BLaER1 treated with 17β-estradiol and CSF1 and Interleukin-3, amounts not matched to agents 10 nM and 100 nM (cell line): ENCODE results near the gene DPPA5.

Experiments
- H3K27ac ChIP-seq, 11 experiments: shearing (Covaris generic); formaldehyde crosslinking; 2 replicates each; pipeline ENCODE4 v1.8.1; 2022
- H3K27me3 ChIP-seq, 11 experiments: shearing (Covaris generic); formaldehyde crosslinking; 2 replicates each; pipeline ENCODE4 v1.8.1; 2022
- H3K36me3 ChIP-seq, 11 experiments: shearing (Covaris generic); formaldehyde crosslinking; 2 replicates each; pipeline ENCODE4 v1.8.1; 2022
- H3K4me1 ChIP-seq, 10 experiments: shearing (Covaris generic); formaldehyde crosslinking; 2 replicates each; pipeline ENCODE4 v1.8.1; 2022
- H3K4me2 ChIP-seq, 11 experiments: shearing (Covaris generic); formaldehyde crosslinking; 2 replicates each; pipeline ENCODE4 v1.8.1; 2022
- H3K4me3 ChIP-seq, 10 experiments: shearing (Covaris generic); formaldehyde crosslinking; 2 replicates each; pipeline ENCODE4 v1.8.1; 2022
- H3K9ac ChIP-seq, 11 experiments: shearing (Covaris generic); formaldehyde crosslinking; 2 replicates each; pipeline ENCODE4 v1.8.1; 2022
- H3K9me3 ChIP-seq, 11 experiments: shearing (Covaris generic); formaldehyde crosslinking; replicated peaks in 1 of 11; 2 replicates each; pipeline ENCODE4 v1.8.1; 2022
- H4K20me1 ChIP-seq, 11 experiments: shearing (Covaris generic); formaldehyde crosslinking; 2 replicates each; pipeline ENCODE4 v1.8.1; 2022
- Cebpa-rat ChIP-seq, 11 experiments: shearing (Covaris generic); IDR thresholded peaks; 2 replicates each; pipeline ENCODE4 v1.8.1; 2022

The DPPA5 gene

DNA sequence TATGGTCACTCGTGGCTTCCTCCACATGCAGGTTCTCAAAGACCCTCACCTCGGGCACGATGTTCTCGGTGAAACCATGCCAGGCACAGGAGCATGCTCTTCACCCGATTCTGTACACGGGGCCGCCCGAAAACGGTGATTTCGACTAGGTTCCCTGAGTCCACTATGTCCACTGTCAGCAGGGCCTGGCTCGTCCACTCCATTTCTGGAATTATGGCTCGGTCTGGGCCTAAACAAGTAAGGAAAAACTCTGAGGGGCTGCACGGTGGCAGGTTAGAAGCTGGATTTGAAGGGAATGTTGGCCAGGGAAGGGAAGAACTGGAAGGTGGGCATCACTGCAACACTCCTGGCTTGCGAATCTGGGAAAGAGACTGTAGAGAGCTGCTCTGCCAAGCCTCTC is 15.1 kb upstream of the DPPA5 start:
- H3K36me3 ChIP-seq: no peaks in the 10 kb centered on the region
- TF ChIP-seq Cebpa-rat (IDR thresholded peaks at IDR 0.05): no peak
- H3K4me3 ChIP-seq: no peak overlapping the region
- no peaks in the 10 kb centered on the region for H4K20me1 ChIP-seq
- peaks cover 21 to 40% (median 32%) of the 10 kb centered on the region in 11 experiments for H3K9me3 ChIP-seq
- no peak overlapping the region for H3K9ac ChIP-seq
- H3K4me2 ChIP-seq: no peak overlapping the region
- H3K27ac ChIP-seq: no peak overlapping the region
- no peaks in the 10 kb centered on the region for H3K4me1 ChIP-seq
- H3K27me3 ChIP-seq: no peaks in the 10 kb centered on the region

DNA sequence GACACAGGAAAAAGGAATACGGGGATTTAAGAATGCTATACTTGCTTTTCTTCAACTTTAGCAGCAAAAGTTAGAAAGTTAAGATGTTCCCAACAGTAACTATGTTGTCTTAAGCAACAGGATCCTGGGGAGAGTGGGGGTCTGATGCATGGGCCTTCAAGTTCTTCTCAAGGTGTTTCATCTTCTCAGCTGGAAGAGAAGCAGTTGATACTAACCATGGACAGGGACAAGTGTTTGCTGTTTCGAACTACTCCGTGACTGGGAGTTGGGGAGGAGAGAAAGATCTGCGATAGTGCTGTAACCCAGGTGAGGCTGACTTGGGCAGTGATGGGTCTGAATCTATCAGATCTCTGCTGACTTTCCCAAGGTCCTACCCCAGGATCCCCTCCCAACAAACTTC is 14.6 kb upstream of the DPPA5 start:
- H3K27me3 ChIP-seq: no peaks in the 10 kb centered on the region
- peaks cover 22 to 45% (median 37%) of the 10 kb centered on the region in 11 experiments for H3K9me3 ChIP-seq
- no peak overlapping the region for H3K4me2 ChIP-seq
- H3K4me3 ChIP-seq: no peak overlapping the region
- H4K20me1 ChIP-seq: no peaks in the 10 kb centered on the region
- TF ChIP-seq Cebpa-rat (IDR thresholded peaks at IDR 0.05): no peak
- H3K27ac ChIP-seq: no peak overlapping the region
- no peaks in the 10 kb centered on the region for H3K36me3 ChIP-seq
- no peaks in the 10 kb centered on the region for H3K4me1 ChIP-seq
- H3K9ac ChIP-seq: no peak overlapping the region

DNA sequence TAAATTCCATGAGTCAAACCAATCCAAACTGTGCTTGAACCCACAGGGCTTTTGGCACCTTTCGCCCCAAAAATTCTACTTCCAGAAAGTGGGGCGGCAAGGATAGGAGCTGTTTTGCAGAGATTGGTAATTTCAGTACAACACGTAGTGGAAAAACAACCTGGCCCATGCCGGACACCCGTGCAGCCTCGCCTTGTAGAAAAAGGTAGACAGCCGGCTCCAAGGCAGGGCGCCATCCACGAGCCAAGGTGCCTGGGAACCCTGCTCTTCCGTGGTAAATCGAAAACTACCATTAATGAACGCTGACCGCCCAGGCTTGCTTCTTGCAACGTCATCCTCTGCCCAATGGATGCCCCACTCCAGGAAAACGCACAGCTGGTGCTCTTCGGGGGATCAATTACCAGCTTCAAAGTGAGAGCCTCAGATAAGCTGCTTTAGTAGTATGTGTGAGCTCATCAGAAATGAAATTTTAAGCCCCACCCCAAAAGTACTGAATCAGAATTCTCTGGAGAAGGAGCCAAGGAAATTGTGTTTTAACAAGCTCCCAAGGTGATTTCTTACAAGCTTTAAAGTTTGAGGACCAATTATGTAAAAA is 13.8 kb upstream of the DPPA5 start:
- no peaks in the 10 kb centered on the region for H3K36me3 ChIP-seq
- no peak overlapping the region for H3K4me2 ChIP-seq
- peaks cover 30 to 53% (median 43%) of the 10 kb centered on the region in 11 experiments for H3K9me3 ChIP-seq
- no peak overlapping the region for H3K4me3 ChIP-seq
- no peaks in the 10 kb centered on the region for H3K4me1 ChIP-seq
- H4K20me1 ChIP-seq: no peaks in the 10 kb centered on the region
- no peak overlapping the region for H3K9ac ChIP-seq
- H3K27ac ChIP-seq: no peak overlapping the region
- no peaks in the 10 kb centered on the region for H3K27me3 ChIP-seq
- no peak for TF ChIP-seq Cebpa-rat (IDR thresholded peaks at IDR 0.05)

- no peaks in the 10 kb centered on the region for H4K20me1 ChIP-seq
- H3K4me2 ChIP-seq: no peak overlapping the region
- H3K36me3 ChIP-seq: no peaks in the 10 kb centered on the region
- no peak overlapping the region for H3K27ac ChIP-seq
- no peak for TF ChIP-seq Cebpa-rat (IDR thresholded peaks at IDR 0.05)
- H3K9me3 ChIP-seq: peaks cover 13 to 32% (median 25%) of the 10 kb centered on the region in 11 experiments; a peak in 21 of 22 replicates
- no peak overlapping the region for H3K9ac ChIP-seq
- no peak overlapping the region for H3K4me3 ChIP-seq
- H3K4me1 ChIP-seq: no peaks in the 10 kb centered on the region
- H3K27me3 ChIP-seq: no peaks in the 10 kb centered on the region
Measured at GRCh38 chr6:73364549-73364948, 10.5 kb upstream of the DPPA5 start.

DNA sequence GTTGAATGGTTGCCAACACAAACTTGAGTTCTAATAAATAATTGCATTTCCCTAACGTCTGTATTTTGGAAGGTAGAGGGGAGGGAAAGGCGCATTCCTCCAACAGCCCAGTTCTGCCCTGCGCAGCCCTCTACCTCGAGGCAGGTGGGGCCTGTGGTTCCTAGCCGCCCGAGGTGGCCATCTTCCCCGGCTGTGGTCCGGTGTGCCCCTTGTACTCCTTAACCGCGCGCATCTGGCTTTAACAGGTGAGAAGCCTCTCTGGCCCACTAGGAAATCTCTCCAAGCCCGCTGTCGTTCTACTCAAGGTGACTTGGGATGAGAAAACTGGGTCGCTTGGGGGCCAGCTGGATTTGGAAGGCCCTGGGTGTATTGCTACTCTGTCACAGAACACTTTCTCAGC is 10.0 kb upstream of the DPPA5 start:
- Histone ChIP-seq H3K9me3 (peaks cover 13 to 28% (median 23%) of the 10 kb centered on the region in 11 experiments; a peak in 21 of 22 replicates), H3K9ac (no peak overlapping the region), H3K4me2 (no peak overlapping the region), H3K36me3 (no peaks in the 10 kb centered on the region), H3K27me3 (no peaks in the 10 kb centered on the region), H3K4me1 (no peaks in the 10 kb centered on the region), H4K20me1 (no peaks in the 10 kb centered on the region), H3K27ac (no peak overlapping the region), H3K4me3 (no peak overlapping the region)
- no peak for TF ChIP-seq Cebpa-rat (IDR thresholded peaks at IDR 0.05)

DNA sequence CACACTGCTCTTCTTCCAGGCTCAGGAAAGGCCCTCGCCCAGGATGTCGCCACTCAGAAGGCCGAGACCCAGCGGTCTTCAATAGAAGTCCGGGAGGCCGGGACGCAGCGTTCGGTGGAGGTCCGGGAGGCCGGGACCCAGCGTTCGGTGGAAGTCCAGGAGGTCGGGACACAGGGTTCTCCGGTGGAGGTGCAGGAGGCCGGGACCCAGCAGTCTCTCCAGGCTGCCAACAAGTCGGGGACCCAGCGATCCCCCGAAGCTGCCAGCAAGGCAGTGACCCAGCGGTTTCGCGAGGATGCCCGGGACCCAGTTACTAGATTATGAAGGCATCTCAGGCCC is 9.4 kb upstream of the DPPA5 start:
- Histone ChIP-seq H3K4me1 (no peaks in the 10 kb centered on the region), H4K20me1 (no peaks in the 10 kb centered on the region), H3K27ac (no peak overlapping the region), H3K9ac (no peak overlapping the region), H3K36me3 (no peaks in the 10 kb centered on the region), H3K4me3 (no peak overlapping the region), H3K27me3 (no peaks in the 10 kb centered on the region), H3K4me2 (no peak overlapping the region), H3K9me3 (peaks cover 13 to 26% (median 22%) of the 10 kb centered on the region in 11 experiments; a peak in 21 of 22 replicates)
- no peak for TF ChIP-seq Cebpa-rat (IDR thresholded peaks at IDR 0.05)

GRCh38 chr6:73362869-73363536 is 8.9 kb upstream of the DPPA5 start:
- H3K9ac ChIP-seq: no peak overlapping the region
- no peaks in the 10 kb centered on the region for H3K27me3 ChIP-seq
- H3K4me3 ChIP-seq: no peak overlapping the region
- H4K20me1 ChIP-seq: no peaks in the 10 kb centered on the region
- H3K4me2 ChIP-seq: no peak overlapping the region
- peaks cover 13 to 26% (median 22%) of the 10 kb centered on the region in 11 experiments; a peak in 21 of 22 replicates for H3K9me3 ChIP-seq
- H3K4me1 ChIP-seq: no peaks in the 10 kb centered on the region
- no peak for TF ChIP-seq Cebpa-rat (IDR thresholded peaks at IDR 0.05)
- no peak overlapping the region for H3K27ac ChIP-seq
- H3K36me3 ChIP-seq: no peaks in the 10 kb centered on the region

- Histone ChIP-seq H3K4me1 (no peaks in the 10 kb centered on the region), H3K4me2 (no peak within 1 kb of the TSS), H3K27me3 (no peaks in the 10 kb centered on the region), H3K36me3 (no peaks in the 10 kb centered on the region), H3K9me3 (peaks cover 13 to 26% (median 22%) of the 10 kb centered on the region in 11 experiments; a peak in 21 of 22 replicates), H3K27ac (no peak within 1 kb of the TSS), H4K20me1 (no peaks in the 10 kb centered on the region), H3K4me3 (no peak within 1 kb of the TSS), H3K9ac (no peak within 1 kb of the TSS)
- no peak for TF ChIP-seq Cebpa-rat (IDR thresholded peaks at IDR 0.05)
Measured at GRCh38 chr6:73362358-73362757, 8.3 kb upstream of the DPPA5 start, which contains the start of gene KHDC3L. TSS of gene KHDC3L (plus strand) at chr6:73362658. CDS start at chr6:73362730, 72 bp downstream.

DNA sequence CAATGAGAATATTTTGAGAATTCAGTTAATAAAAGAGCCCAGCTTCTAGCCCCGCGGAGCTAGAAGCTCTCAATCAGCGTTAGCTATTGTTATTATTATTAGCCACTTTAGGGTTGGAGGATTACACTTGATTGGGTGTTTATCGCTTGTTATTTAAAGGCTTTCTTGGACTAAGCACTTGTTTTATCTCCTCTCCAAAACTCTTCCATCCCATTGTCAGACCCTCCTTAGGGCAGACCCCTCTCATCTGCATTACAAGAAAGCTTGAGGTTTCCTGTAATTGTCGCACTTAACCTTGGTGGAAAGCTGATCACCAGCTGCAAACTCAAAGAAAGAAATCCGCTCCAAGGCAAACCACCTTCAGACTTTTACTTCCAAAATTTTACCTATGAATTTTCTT is 4.8 kb downstream of the DPPA5 start:
- Histone ChIP-seq H3K4me3 (no peak overlapping the region), H3K27me3 (peaks cover 0 to 5% (median 0%) of the 10 kb centered on the region in 11 experiments; a peak in 2 of 22 replicates), H3K4me1 (no peaks in the 10 kb centered on the region), H3K36me3 (no peaks in the 10 kb centered on the region), H3K9me3 (peaks cover 5 to 19% (median 13%) of the 10 kb centered on the region in 11 experiments; a peak in 21 of 22 replicates), H4K20me1 (no peaks in the 10 kb centered on the region), H3K4me2 (no peak overlapping the region), H3K9ac (no peak overlapping the region), H3K27ac (no peak overlapping the region)
- TF ChIP-seq Cebpa-rat (IDR thresholded peaks at IDR 0.05): no peak
